Measurements from ENCODE around the gene GRIA2. TPM values are rescaled to one million over a fixed set of nuclear protein-coding genes. Genes with fewer than 3 reads are reported as not detected.

The GRIA2 gene
- total RNA-seq, 2 experiments from 2014 or later: not detected

DNA sequence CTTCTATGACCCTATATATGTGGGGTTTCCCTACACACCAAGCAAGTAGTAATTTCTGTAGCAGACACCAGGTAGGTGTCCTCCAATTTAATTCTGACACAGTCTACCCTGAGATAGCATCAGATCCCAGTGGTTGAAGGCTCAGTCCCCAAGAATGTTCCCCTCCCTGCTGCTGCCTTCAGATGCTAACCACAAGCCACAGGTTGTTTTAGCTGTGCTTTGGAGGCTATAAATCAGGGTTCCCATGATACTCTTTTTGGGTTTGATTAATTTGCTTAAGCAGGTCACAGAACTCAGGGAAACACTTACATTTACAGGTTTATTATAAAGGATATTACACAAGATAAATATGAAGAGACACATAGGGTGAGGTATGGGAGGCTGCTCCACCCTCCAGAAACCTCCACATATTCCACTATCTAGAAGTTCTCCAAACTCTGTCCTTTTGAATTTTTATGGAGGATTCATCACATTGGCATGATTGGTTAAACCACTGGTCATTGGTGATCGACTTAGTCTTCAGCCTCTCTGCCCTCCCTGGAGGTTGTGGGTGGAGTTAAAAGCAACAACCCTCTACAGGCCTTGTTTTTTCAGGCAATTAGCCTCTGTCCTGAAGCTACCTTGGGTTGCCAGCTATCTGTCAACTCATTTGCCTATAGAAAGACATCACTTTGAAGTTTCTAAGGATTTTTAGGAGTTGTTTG, 50.8 kb downstream of the GRIA2 start:
- intact Hi-C loops (cut with micrococcal nuclease): no loop called here
- H3K4me3 Mint-ChIP-seq: no peak overlapping the region

DNA sequence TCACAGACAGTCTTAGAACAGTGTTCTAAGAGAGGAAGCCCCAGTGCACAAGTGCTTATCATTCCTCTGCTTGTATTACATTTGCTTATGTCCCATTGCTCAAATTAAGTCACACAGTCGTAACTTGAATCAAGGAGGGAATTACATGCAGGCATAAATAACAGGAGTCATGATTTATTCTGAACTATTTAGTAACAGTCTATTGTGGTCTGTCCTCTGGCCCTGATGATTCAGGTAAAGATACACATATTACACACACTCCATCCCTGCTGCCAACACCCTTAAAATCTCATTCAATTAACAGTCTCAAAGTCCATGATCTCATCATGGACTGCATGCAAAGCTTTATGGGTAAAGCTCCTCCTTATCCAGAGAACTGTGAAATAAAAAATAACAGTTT, 60.1 kb downstream of the GRIA2 start:
- H3K9me3 Mint-ChIP-seq: peaks cover 3% of the 10 kb centered on the region
- no peaks in the 10 kb centered on the region for H3K27me3 Mint-ChIP-seq (ENCODE audit: low read depth)
- H3K36me3 Mint-ChIP-seq (ENCODE audit: low read depth): no peaks in the 10 kb centered on the region
- intact Hi-C loops (cut with micrococcal nuclease): no loop called here
- CTCF ChIA-PET: no interaction called here
- H3K4me3 Mint-ChIP-seq: no peak overlapping the region
- H3K4me1 Mint-ChIP-seq (ENCODE audit: low read depth): no peaks in the 10 kb centered on the region
- DNase-seq: no peak
- H3K27ac Mint-ChIP-seq: no peak overlapping the region

More for the DNA sequence above, 50.8 kb downstream of the GRIA2 start:
- H3K4me1 Mint-ChIP-seq (ENCODE audit: low read depth): no peaks in the 10 kb centered on the region
- CTCF ChIA-PET: interaction anchor here (0.6 kb wide), 1 partner anchor 1314 kb away, joined by 4 read pairs; no protein-coding TSS in a partner anchor
- no peak for DNase-seq
- H3K9me3 Mint-ChIP-seq: peaks cover 11% of the 10 kb centered on the region
- no peaks in the 10 kb centered on the region for H3K36me3 Mint-ChIP-seq (ENCODE audit: low read depth)
- H3K27ac Mint-ChIP-seq: no peak overlapping the region
- no peaks in the 10 kb centered on the region for H3K27me3 Mint-ChIP-seq (ENCODE audit: low read depth)

DNA sequence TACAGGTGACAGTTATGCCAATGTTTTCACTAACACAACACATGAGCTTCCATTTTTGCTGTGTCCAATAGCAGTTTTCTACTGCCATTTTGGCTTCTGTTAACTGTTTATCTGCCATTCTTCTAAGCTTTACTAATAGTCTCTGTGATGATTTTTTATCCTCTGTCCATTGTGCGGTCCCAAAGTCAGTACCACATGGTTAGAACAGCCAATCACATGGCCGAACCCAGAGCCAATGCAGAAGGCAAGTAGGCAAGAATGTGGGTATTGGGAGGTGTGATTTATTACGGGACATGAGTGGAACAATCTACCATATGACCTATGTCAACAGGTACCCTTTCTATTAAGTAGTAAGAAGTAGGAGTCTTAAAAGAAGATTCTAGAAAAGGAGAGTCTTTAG, 61.5 kb downstream of the GRIA2 start:
- intact Hi-C loops (cut with micrococcal nuclease): no loop called here
- Mint-ChIP-seq H3K27me3 (ENCODE audit: low read depth) (no peaks in the 10 kb centered on the region), H3K36me3 (ENCODE audit: low read depth) (no peaks in the 10 kb centered on the region), H3K9me3 (peaks cover 3% of the 10 kb centered on the region), H3K4me3 (no peak overlapping the region), H3K4me1 (ENCODE audit: low read depth) (no peaks in the 10 kb centered on the region), H3K27ac (no peak overlapping the region)
- no peak for DNase-seq
- CTCF ChIA-PET: no interaction called here

DNA sequence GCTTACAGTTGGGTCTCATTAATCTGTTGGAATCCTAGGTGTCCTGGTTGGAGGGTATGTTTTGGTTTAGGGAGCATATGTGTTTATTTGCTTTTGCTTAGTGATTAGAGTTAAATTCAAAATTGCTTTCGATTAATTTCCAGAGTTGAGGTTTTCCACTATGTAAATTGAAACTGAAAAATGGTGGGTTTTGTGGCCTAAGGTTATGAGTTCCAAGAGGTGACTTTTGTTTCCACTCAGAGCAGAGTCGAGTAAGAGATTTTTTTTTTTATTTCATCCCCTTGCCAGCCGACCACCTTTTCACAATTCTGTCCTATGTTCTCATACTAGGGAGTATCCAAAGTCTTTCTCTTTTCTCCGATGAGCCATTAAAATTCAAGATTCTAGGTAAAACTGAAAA, 66.9 kb downstream of the GRIA2 start:
- Mint-ChIP-seq H3K27ac (no peak overlapping the region), H3K4me3 (no peak overlapping the region), H3K4me1 (ENCODE audit: low read depth) (no peaks in the 10 kb centered on the region), H3K27me3 (ENCODE audit: low read depth) (no peaks in the 10 kb centered on the region), H3K9me3 (no peaks in the 10 kb centered on the region), H3K36me3 (ENCODE audit: low read depth) (no peaks in the 10 kb centered on the region)
- intact Hi-C loops (cut with micrococcal nuclease): no loop called here
- no peak for DNase-seq
- CTCF ChIA-PET: no interaction called here

DNA sequence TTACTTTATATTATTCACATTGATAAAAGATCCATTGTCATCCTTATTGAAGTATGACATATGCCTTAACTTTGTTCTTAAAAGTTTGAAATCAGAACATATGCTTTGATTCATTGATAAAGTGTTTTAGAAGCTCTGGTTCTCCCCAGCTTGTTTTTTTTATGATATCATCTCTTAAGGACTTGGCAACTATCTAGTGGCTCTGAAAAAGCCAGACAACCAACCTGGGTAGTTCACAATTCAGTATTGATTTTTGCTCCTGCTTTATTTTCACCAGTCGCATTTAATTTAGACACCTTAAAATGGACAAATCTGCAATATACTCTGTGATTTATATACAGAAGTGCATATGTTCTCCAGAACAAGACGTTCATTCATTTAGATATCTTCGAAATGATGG, 70.1 kb downstream of the GRIA2 start:
- Mint-ChIP-seq H3K4me1 (ENCODE audit: low read depth) (no peaks in the 10 kb centered on the region), H3K27me3 (ENCODE audit: low read depth) (no peaks in the 10 kb centered on the region), H3K27ac (no peak overlapping the region), H3K9me3 (no peaks in the 10 kb centered on the region), H3K4me3 (no peak overlapping the region), H3K36me3 (ENCODE audit: low read depth) (no peaks in the 10 kb centered on the region)
- no peak for DNase-seq
- CTCF ChIA-PET: no interaction called here
- intact Hi-C loops (cut with micrococcal nuclease): no loop called here

DNA sequence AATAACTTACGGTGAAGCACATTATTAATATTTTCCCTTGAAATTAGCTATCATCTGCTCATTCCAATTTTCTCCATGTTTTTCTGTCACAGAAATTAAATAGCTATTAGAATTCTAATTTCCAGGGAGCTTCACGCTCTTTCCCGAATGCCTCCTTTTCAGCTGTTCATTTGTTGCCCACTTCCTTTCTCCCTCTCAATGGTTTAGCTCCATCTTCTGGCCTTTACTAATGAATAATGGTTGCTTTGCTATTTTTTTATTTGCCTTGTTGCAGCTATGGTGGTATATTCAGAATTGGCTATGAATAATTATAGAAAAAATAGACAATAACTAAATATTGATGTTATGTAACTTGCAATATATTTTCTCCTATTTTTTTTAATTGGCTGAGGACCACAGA, 70.5 kb downstream of the GRIA2 start:
- Mint-ChIP-seq H3K4me3 (no peak overlapping the region), H3K27me3 (ENCODE audit: low read depth) (no peaks in the 10 kb centered on the region), H3K27ac (no peak overlapping the region), H3K9me3 (no peaks in the 10 kb centered on the region), H3K36me3 (ENCODE audit: low read depth) (no peaks in the 10 kb centered on the region), H3K4me1 (ENCODE audit: low read depth) (no peaks in the 10 kb centered on the region)
- no peak for DNase-seq
- CTCF ChIA-PET: no interaction called here
- intact Hi-C loops (cut with micrococcal nuclease): no loop called here

DNA sequence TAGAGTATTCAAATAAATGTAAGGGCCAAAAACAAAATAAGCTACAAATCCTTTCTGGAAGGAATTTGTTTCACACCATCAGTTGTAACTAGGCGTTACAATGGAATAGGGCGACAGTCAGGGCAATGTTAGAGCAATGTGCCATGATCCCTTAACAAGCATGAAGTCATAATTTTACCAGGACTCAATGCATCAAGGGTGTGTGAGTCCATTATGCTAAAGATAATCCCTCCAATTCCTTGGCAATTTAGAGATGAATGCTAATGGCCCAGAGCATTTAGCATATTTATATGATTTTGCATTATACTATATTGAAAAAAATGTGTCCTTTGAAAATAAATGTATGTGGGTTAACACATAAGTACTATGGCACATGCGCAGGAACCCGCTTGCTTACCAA, 73.1 kb downstream of the GRIA2 start:
- intact Hi-C loops (cut with micrococcal nuclease): no loop called here
- peaks cover 4% of the 10 kb centered on the region for H3K9me3 Mint-ChIP-seq
- no peaks in the 10 kb centered on the region for H3K27me3 Mint-ChIP-seq (ENCODE audit: low read depth)
- H3K4me1 Mint-ChIP-seq (ENCODE audit: low read depth): no peaks in the 10 kb centered on the region
- CTCF ChIA-PET: no interaction called here
- H3K27ac Mint-ChIP-seq: no peak overlapping the region
- no peak for DNase-seq
- H3K4me3 Mint-ChIP-seq: no peak overlapping the region
- H3K36me3 Mint-ChIP-seq (ENCODE audit: low read depth): no peaks in the 10 kb centered on the region

DNA sequence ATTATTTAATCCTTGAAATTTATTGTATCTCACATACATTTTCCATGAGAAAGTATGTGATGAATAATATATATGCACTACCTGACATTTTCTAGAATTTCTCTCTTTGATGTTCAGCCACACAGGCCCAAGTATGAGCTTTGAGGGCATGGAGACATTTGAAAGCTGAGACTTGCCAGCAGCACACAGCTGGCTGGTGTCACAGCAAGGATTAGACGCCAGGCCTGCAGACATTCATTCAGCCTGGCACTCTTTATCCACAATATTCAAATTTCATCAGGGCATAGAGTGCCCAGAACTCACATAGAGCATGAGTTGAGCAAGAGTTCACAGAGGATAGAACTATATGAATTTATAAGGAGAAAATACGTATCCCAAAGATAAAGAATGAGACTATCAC, 74.0 kb downstream of the GRIA2 start:
- no peaks in the 10 kb centered on the region for H3K36me3 Mint-ChIP-seq (ENCODE audit: low read depth)
- CTCF ChIA-PET: no interaction called here
- no peaks in the 10 kb centered on the region for H3K4me1 Mint-ChIP-seq (ENCODE audit: low read depth)

DNA sequence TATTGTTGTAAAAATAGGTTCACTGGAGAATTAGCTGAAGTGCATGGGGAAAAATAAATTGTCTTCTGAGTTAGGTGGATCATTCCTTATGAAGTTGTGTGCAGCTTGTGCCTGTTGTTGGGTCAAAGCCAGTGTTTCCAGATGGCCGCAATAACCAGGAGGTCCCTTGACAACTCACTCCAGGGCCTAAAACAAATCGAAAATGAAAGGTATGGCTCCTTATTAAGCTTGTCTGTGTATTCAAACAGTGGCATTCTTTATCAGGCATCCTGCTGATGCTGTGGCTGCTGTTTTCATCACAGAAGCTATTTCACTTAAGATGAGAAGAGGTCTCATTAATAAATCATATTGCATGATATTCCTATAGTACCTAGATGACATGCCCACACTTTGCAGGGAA, 80.2 kb downstream of the GRIA2 start:
- intact Hi-C loops (cut with micrococcal nuclease): no loop called here
- Mint-ChIP-seq H3K27me3 (ENCODE audit: low read depth) (no peaks in the 10 kb centered on the region), H3K36me3 (ENCODE audit: low read depth) (no peaks in the 10 kb centered on the region), H3K4me1 (ENCODE audit: low read depth) (no peaks in the 10 kb centered on the region), H3K9me3 (peaks cover 4% of the 10 kb centered on the region), H3K4me3 (no peak overlapping the region), H3K27ac (no peak overlapping the region)
- DNase-seq: no peak
- CTCF ChIA-PET: no interaction called here

More for the DNA sequence above, 74.0 kb downstream of the GRIA2 start:
- DNase-seq: no peak
- no peak overlapping the region for H3K4me3 Mint-ChIP-seq
- H3K27me3 Mint-ChIP-seq (ENCODE audit: low read depth): no peaks in the 10 kb centered on the region
- intact Hi-C loops (cut with micrococcal nuclease): no loop called here
- H3K9me3 Mint-ChIP-seq: peaks cover 4% of the 10 kb centered on the region
- no peak overlapping the region for H3K27ac Mint-ChIP-seq

DNA sequence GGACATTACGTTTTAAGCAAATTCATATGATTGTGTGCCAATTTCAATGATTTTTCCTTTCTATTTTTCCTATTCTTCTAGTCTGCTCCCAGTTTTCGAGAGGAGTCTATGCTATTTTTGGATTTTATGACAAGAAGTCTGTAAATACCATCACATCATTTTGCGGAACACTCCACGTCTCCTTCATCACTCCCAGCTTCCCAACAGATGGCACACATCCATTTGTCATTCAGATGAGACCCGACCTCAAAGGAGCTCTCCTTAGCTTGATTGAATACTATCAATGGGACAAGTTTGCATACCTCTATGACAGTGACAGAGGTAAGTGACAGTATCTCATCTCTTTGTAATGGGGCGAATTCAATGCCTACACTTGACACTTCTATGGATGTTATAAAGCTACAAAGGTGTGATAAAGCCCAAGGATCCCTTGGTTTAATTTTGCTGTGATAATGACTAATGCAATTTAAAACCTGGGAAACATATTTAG, 83.0 kb downstream of the GRIA2 start:
- Mint-ChIP-seq H3K36me3 (ENCODE audit: low read depth) (no peaks in the 10 kb centered on the region), H3K9me3 (no peaks in the 10 kb centered on the region), H3K27me3 (ENCODE audit: low read depth) (no peaks in the 10 kb centered on the region), H3K4me3 (no peak overlapping the region), H3K27ac (no peak overlapping the region), H3K4me1 (ENCODE audit: low read depth) (no peaks in the 10 kb centered on the region)
- DNase-seq: no peak
- intact Hi-C loops (cut with micrococcal nuclease): no loop called here
- CTCF ChIA-PET: interaction anchor here (0.6 kb wide), 1 partner anchor 318 kb away, joined by 3 read pairs; no protein-coding TSS in a partner anchor

DNA sequence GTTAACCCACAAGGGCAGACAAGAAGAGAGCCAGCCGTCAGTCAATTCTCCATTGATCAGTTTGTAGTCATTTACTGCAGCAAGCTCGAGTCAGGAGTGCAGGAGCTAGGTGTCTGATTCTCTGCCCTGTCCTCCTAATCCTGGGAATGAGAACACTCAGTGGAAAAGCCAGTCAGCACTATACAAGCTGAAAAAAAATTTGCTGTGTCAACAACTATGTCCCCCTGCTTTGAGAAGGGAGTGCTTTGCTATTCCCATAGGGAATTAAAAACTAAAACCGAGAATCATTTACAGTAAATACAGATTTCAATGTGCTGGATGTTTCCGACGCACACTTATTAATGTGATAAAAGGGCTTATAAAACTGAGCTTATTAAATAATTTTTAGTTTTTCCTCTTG, 84.2 kb downstream of the GRIA2 start:
- DNase-seq: no peak
- intact Hi-C loops (cut with micrococcal nuclease): no loop called here
- Mint-ChIP-seq H3K4me1 (ENCODE audit: low read depth) (no peaks in the 10 kb centered on the region), H3K4me3 (no peak overlapping the region), H3K9me3 (no peaks in the 10 kb centered on the region), H3K36me3 (ENCODE audit: low read depth) (no peaks in the 10 kb centered on the region), H3K27ac (no peak overlapping the region), H3K27me3 (ENCODE audit: low read depth) (no peaks in the 10 kb centered on the region)
- CTCF ChIA-PET: no interaction called here

DNA sequence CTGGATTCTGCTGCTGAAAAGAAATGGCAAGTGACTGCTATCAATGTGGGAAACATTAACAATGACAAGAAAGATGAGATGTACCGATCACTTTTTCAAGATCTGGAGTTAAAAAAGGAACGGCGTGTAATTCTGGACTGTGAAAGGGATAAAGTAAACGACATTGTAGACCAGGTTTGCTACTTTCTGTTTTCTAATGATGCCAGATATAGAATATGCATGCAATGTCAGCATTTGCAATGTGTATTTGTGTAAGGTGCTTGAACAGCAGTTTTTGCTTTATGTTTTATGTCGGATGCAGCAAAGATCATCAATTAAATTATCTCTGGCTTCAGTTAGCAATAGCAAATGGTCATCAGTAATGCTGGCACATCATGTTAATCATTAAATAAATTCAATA, 92.2 kb downstream of the GRIA2 start:
- intact Hi-C loops (cut with micrococcal nuclease): no loop called here
- CTCF ChIA-PET: no interaction called here
- no peaks in the 10 kb centered on the region for H3K9me3 Mint-ChIP-seq
- no peaks in the 10 kb centered on the region for H3K27me3 Mint-ChIP-seq (ENCODE audit: low read depth)
- no peak overlapping the region for H3K4me3 Mint-ChIP-seq
- no peaks in the 10 kb centered on the region for H3K36me3 Mint-ChIP-seq (ENCODE audit: low read depth)
- no peak for DNase-seq
- H3K27ac Mint-ChIP-seq: no peak overlapping the region
- no peaks in the 10 kb centered on the region for H3K4me1 Mint-ChIP-seq (ENCODE audit: low read depth)

DNA sequence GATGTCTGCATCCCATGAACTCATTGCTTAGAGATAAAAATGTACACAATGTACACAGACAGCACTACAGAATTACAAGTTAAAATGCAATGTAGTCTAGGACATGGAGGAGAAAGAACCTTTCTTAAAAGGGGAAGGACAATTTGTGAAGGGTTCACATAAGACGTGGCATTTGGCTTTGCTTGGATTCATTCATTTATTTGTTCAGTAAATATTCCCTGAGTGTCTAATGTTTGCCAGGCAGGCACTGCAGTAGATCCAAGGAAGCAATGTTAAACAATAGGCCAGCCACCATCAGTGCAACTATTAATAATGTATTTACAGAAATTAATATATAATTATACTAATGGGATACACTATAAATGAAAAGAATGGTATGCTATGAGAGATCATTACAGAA, 94.4 kb downstream of the GRIA2 start:
- intact Hi-C loops (cut with micrococcal nuclease): no loop called here
- Mint-ChIP-seq H3K4me3 (no peak overlapping the region), H3K27ac (no peak overlapping the region), H3K9me3 (no peaks in the 10 kb centered on the region), H3K36me3 (ENCODE audit: low read depth) (no peaks in the 10 kb centered on the region), H3K4me1 (ENCODE audit: low read depth) (no peaks in the 10 kb centered on the region), H3K27me3 (ENCODE audit: low read depth) (no peaks in the 10 kb centered on the region)
- no peak for DNase-seq
- CTCF ChIA-PET: no interaction called here

Data from activated naive CD4-positive, alpha-beta T cell treated with anti-CD3 and anti-CD28 coated beads for 36 hours (primary cell).